NCI-H146 treated with DMSO at 0.1 percent for 48 hours (cell line): ENCODE results near the gene DEPDC5.

Source experiments
- DNase-seq: peaks from one replicate; lab custom pipeline; 2025; ENCODE audit not compliant: unreplicated experiment; lab: John Stamatoyannopoulos, UW

Gene DEPDC5

GRCh38 chr22:31891366-31892079 is 137.7 kb downstream of the DEPDC5 start:
- DNase-seq = no peak

GRCh38 chr22:31892080-31892433 is 138.2 kb downstream of the DEPDC5 start:
- DNase-seq = no peak

GRCh38 chr22:31893460-31893859 is 139.6 kb downstream of the DEPDC5 start:
- no peak for DNase-seq

- no peak for DNase-seq
Measured at GRCh38 chr22:31895411-31896123, 141.7 kb downstream of the DEPDC5 start.

- no peak for DNase-seq
Measured at GRCh38 chr22:31896472-31896871, 142.7 kb downstream of the DEPDC5 start.

- no peak for DNase-seq
Measured at GRCh38 chr22:31897842-31898805, 144.3 kb downstream of the DEPDC5 start.

- DNase-seq = no peak
Measured at GRCh38 chr22:31898926-31899325, 145.1 kb downstream of the DEPDC5 start.

GRCh38 chr22:31899669-31900068 is 145.8 kb downstream of the DEPDC5 start:
- no peak for DNase-seq

- no peak for DNase-seq
Measured at GRCh38 chr22:31901388-31902137, 147.7 kb downstream of the DEPDC5 start.

GRCh38 chr22:31904651-31905050 is 150.8 kb downstream of the DEPDC5 start:
- DNase-seq = no peak

GRCh38 chr22:31905356-31905755 is 151.5 kb downstream of the DEPDC5 start:
- DNase-seq = no peak

GRCh38 chr22:31906086-31906485 is 152.3 kb downstream of the DEPDC5 start:
- no peak for DNase-seq

GRCh38 chr22:31906569-31906968 is 152.8 kb downstream of the DEPDC5 start:
- no peak for DNase-seq

GRCh38 chr22:31909977-31910376 is 156.2 kb downstream of the DEPDC5 start:
- DNase-seq = no peak

GRCh38 chr22:31911565-31912406 is 158.0 kb downstream of the DEPDC5 start:
- DNase-seq = no peak

GRCh38 chr22:31912407-31912743 is 158.6 kb downstream of the DEPDC5 start:
- no peak for DNase-seq

- DNase-seq = no peak
Measured at GRCh38 chr22:31915586-31915985, 161.8 kb downstream of the DEPDC5 start.

GRCh38 chr22:31917227-31917921 is 163.6 kb downstream of the DEPDC5 start:
- no peak for DNase-seq

- DNase-seq = no peak
Measured at GRCh38 chr22:31919730-31920129, 165.9 kb downstream of the DEPDC5 start.
